Measurements from ENCODE around the gene RNF20.
"Not testable (repeated sequence)": the region's sequence is repeated elsewhere in the genome, so short reads cannot be mapped to it uniquely, and the experiment has no call there.

The RNF20 gene

GRCh38 chr9:101587332-101588043 is 53.8 kb downstream of the RNF20 start:
- no peak for DNase-seq (ENCODE audit: low read depth)

DNA sequence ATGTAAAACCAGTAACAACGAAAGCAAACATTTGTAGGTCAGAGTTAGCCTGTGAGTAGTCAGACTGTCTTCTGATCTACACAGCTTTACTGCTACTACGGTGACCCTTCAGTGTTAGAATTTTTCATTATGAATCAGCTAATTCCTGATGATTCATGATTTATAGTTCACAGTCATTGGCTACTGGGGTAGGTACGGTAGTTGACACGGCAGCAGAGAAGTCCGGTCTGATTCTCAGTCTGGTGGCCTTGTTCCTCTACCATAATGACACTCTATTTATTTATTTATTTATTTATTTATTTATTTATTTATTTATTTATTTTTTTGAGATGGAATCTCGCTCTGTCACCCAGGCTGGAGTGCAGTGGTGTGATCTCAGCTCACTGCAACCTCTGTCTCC is 56.4 kb downstream of the RNF20 start:
- DNase-seq (ENCODE audit: low read depth) = not testable (repeated sequence)

GRCh38 chr9:101590901-101591300 is 57.2 kb downstream of the RNF20 start:
- no peak for DNase-seq (ENCODE audit: low read depth)

- no peak for DNase-seq (ENCODE audit: low read depth)
Observed at GRCh38 chr9:101591787-101592446, 58.3 kb downstream of the RNF20 start.

DNA sequence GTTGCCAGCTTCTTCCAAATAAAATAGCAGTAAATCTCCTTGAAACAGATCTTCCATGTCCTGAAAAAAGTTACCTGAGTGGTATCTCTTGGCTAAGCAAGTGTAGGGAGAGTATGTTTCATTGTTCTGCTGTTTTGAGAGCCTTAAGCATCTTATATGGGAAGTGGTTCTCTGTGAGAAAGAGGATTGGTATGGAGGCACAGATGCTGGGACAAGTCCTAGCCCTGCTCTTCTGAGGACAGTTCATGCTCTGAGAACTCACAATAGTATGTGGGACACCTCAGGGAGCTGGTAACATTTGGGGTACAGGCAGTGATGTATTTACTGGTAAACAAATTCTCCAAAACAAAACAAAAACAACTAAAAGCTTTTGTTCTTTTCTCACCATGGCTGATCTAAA is 59.1 kb downstream of the RNF20 start:
- no peak for DNase-seq (ENCODE audit: low read depth)

DNA sequence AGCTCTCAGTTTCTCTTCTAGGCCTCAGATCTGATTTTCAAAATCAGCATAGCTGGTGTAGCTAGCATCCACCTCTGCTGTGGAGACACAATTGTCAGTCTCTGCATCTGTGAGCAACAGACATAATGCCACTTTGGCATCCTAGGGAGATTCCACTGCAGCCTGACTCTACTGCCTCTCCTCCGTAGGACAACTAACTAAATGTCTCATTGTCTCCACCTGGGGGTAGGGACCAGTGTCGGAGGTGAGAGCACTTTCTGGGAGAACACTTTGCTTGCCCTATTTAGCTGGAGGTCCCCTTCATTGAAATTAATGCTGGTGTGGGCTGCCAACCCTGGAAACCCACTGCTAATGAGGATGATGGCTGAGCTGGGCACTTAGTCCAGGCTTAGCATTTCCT is 59.7 kb downstream of the RNF20 start:
- no peak for DNase-seq (ENCODE audit: low read depth)

- no peak for DNase-seq (ENCODE audit: low read depth)
Observed at GRCh38 chr9:101594796-101595195, 61.1 kb downstream of the RNF20 start, which contains the start of gene PPP3R2. PPP3R2 (minus strand) TSS chr9:101594969; CDS start chr9:101594921, 48 bp downstream.

- no peak for DNase-seq (ENCODE audit: low read depth)
Observed at GRCh38 chr9:101601904-101602765, 68.5 kb downstream of the RNF20 start.

DNA sequence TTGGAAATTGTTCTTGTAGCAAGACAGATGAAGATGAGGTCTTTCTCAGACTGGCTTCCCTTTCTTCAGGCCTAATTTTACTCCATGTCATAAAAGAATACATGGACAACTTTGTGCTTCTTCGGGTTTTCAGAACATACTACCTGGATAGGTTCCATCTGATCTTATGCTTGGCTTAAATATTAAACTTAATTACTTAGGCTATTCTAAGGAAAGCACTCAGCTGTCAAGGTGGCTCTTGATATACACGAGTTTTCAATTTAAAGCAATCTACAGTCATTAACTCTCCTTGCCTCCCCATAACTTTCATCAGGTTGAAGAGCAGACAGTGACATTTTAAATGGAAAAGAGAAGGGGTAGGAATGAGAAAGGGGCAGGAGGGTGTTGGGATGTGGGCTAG is 70.6 kb downstream of the RNF20 start:
- DNase-seq (ENCODE audit: low read depth) = no peak

- DNase-seq (ENCODE audit: low read depth) = no peak
Observed at GRCh38 chr9:101605547-101605946, 71.9 kb downstream of the RNF20 start.
